ENCODE measurements around the gene CAPN2. TPM values are rescaled to one million over a fixed set of nuclear protein-coding genes. Genes with fewer than 3 reads are reported as not detected.
"Not testable (repeated sequence)": the region's sequence is repeated elsewhere in the genome, so short reads cannot be mapped to it uniquely, and the experiment has no call there.

The CAPN2 gene
- total RNA-seq, 2 experiments from 2014 or later, result 183 to 255 TPM

DNA sequence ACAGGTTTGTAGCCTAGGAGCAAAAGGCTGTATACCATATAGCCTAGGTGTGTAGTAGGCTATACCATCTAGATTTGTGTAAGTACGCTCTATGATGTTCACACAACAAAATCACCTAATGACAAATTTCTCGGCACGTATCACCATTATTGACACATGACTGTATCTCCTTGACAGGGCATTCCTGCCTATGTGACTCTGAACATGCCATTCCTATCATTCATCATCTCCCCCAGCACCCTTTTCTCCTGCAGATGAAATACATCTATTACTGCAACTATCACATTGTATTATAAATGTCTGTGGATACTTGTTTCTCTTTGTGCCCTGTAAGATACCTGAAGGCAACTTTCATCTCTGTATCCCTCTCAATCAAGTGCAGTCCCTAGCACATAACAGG, 103.5 kb downstream of the CAPN2 start:
- Mint-ChIP-seq H3K9me3 (ENCODE audit: low read depth) (no peaks in the 10 kb centered on the region), H3K27me3 (no peaks in the 10 kb centered on the region), H3K27ac (no peak overlapping the region), H3K36me3 (peaks cover 20% of the 10 kb centered on the region), H3K4me1 (peaks cover 16% of the 10 kb centered on the region), H3K4me3 (no peak overlapping the region)
- no peak for ATAC-seq
- DNase-seq, result no peak
- CTCF ChIA-PET, result no interaction called here

- DNase-seq; ATAC-seq; H3K9me3 Mint-ChIP-seq (ENCODE audit: low read depth); H3K27me3 Mint-ChIP-seq; H3K27ac Mint-ChIP-seq; H3K4me3 Mint-ChIP-seq: not testable (repeated sequence)
- H3K36me3 Mint-ChIP-seq, result peaks cover 22% of the 10 kb centered on the region
- CTCF ChIA-PET, result interaction anchor here (0.9 kb wide), 1 partner anchor 37 kb away, joined by 3 read pairs; no protein-coding TSS in a partner anchor
- H3K4me1 Mint-ChIP-seq, result peaks cover 16% of the 10 kb centered on the region
Observed at GRCh38 chr1:223817265-223817664, 104.9 kb downstream of the CAPN2 start.

GRCh38 chr1:223819730-223820514, 107.6 kb downstream of the CAPN2 start:
- no peak for ATAC-seq
- Mint-ChIP-seq H3K4me1 (peaks cover 15% of the 10 kb centered on the region), H3K27ac (no peak overlapping the region)

DNA sequence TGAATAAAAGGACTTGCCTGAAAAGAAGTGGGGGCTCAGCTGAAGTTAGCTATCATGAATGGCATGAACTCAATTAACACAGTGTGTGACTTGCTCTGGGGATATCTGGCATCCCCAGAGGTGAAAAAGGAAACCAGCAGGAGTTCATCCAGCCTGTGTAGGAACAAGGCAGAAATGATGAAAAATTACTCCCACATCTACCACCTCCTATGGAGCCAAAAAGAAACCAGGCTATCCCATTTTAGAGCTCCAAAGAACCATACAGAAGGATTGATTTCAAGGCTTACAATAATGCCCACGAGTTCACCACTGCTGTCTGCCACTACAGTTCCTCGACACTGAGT, 108.1 kb downstream of the CAPN2 start:
- no peak for DNase-seq
- no peak overlapping the region for H3K4me3 Mint-ChIP-seq
- H3K27ac Mint-ChIP-seq, result no peak overlapping the region
- peaks cover 17% of the 10 kb centered on the region for H3K4me1 Mint-ChIP-seq
- ATAC-seq, result no peak
- H3K36me3 Mint-ChIP-seq, result peaks cover 10% of the 10 kb centered on the region
- H3K9me3 Mint-ChIP-seq (ENCODE audit: low read depth), result no peaks in the 10 kb centered on the region
- CTCF ChIA-PET, result interaction anchor here (1.2 to 1.6 kb wide), 3 partner anchors 9 to 33 kb away, joined by 3 to 4 read pairs (median 4); no protein-coding TSS in a partner anchor
- H3K27me3 Mint-ChIP-seq, result no peaks in the 10 kb centered on the region

More at GRCh38 chr1:223819730-223820514, 107.6 kb downstream of the CAPN2 start:
- Mint-ChIP-seq H3K27me3 (no peaks in the 10 kb centered on the region), H3K36me3 (peaks cover 10% of the 10 kb centered on the region), H3K9me3 (ENCODE audit: low read depth) (no peaks in the 10 kb centered on the region), H3K4me3 (no peak overlapping the region)
- CTCF ChIA-PET, result interaction anchor here (1.2 to 1.6 kb wide), 3 partner anchors 9 to 33 kb away, joined by 3 to 4 read pairs (median 4); no protein-coding TSS in a partner anchor
- DNase-seq, result no peak

DNA sequence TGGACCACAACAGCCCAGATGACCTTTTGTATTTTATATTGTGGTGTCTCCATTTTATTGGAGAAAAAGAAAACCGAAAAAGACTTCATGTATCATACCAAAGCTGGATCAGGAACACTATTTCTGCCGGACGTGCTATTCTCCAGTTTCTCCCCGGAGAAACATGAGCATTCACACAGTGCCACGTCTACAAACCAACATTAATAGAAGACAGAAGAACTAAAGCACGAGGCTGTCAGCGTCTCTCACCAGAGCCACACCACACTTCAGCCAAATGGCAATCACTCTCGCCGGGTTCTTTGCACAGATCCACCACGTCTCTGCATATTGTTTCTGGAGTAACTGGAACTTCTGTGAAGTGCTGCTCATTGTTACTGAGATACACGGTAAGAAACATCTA, 108.6 kb downstream of the CAPN2 start:
- peaks cover 10% of the 10 kb centered on the region for H3K36me3 Mint-ChIP-seq
- no peak overlapping the region for H3K4me3 Mint-ChIP-seq
- no peaks in the 10 kb centered on the region for H3K27me3 Mint-ChIP-seq
- H3K9me3 Mint-ChIP-seq (ENCODE audit: low read depth), result no peaks in the 10 kb centered on the region
- no peak for ATAC-seq
- peaks cover 22% of the 10 kb centered on the region for H3K4me1 Mint-ChIP-seq
- no peak overlapping the region for H3K27ac Mint-ChIP-seq
- CTCF ChIA-PET, result interaction anchor here (1.2 to 1.6 kb wide), 3 partner anchors 10 to 32 kb away, joined by 3 to 4 read pairs (median 4); no protein-coding TSS in a partner anchor
- no peak for DNase-seq

GRCh38 chr1:223824287-223824686, 111.9 kb downstream of the CAPN2 start:
- DNase-seq (no peak), ATAC-seq (no peak)
- H3K27ac Mint-ChIP-seq, result no peak overlapping the region
- H3K4me1 Mint-ChIP-seq, result peaks cover 43% of the 10 kb centered on the region
- no peak overlapping the region for H3K4me3 Mint-ChIP-seq
- H3K27me3 Mint-ChIP-seq, result no peaks in the 10 kb centered on the region
- no peaks in the 10 kb centered on the region for H3K9me3 Mint-ChIP-seq (ENCODE audit: low read depth)
- CTCF ChIA-PET, result interaction anchor here (1.5 to 2.3 kb wide), 3 partner anchors 13 to 75 kb away, joined by 4 to 8 read pairs (median 7); no protein-coding TSS in a partner anchor
- H3K36me3 Mint-ChIP-seq, result peaks cover 12% of the 10 kb centered on the region

DNA sequence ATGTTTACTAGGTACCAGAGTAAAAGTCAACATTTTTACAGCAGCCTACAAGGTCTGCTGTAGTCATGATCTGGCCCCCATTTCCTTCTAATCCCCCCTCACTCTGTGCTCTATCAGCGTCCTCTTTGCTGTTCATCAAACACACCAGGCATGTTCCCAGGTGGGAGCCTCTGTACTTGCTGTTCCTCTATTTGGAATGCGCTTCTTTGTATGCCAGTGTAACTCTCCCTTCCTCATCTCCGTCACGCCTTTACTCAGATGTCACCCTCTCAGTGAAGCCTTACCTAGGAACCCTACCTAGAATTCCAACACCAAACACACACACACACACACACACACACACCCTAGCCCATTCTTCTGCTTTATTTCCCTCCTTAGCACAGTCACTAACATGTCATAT, 112.4 kb downstream of the CAPN2 start:
- H3K4me1 Mint-ChIP-seq, result peaks cover 45% of the 10 kb centered on the region
- H3K27me3 Mint-ChIP-seq, result no peaks in the 10 kb centered on the region
- no peak overlapping the region for H3K27ac Mint-ChIP-seq
- H3K36me3 Mint-ChIP-seq, result peaks cover 12% of the 10 kb centered on the region
- CTCF ChIA-PET, result interaction anchor here (1.0 to 2.3 kb wide), 5 partner anchors 14 to 113 kb away, joined by 3 to 8 read pairs (median 4); partner anchors contain the start of genes CAPN2 and TP53BP2
- no peak for ATAC-seq
- no peaks in the 10 kb centered on the region for H3K9me3 Mint-ChIP-seq (ENCODE audit: low read depth)
- H3K4me3 Mint-ChIP-seq, result no peak overlapping the region
- DNase-seq, result no peak

Other genes with a start within 250 kb of the CAPN2 start
- not detected for gene CAPN8, start 46.8 kb upstream of the CAPN2 start, total RNA-seq
- gene TP53BP2, start 133.4 kb downstream of the CAPN2 start, total RNA-seq, result 10 to 100 TPM; 35.8 to 39.6 TPM